Thoracic aorta (tissue), 2 donors: ENCODE measurements around the gene RANBP2. TPM values are rescaled to one million over a fixed set of nuclear protein-coding genes. Genes with fewer than 3 reads are reported as not detected.

Source experiments
- ATAC-seq: fragments of 150-250 bp; one replicate; pipeline ENCODE4 v1.8.0; 2017; ENCODE audit warnings: low read depth; ENCODE audit not compliant: insufficient number of reproducible peaks, low FRiP score
- DNase-seq: peaks from one replicate; pipeline ENCODE4 v3.0.0-alpha.2; 2020; ENCODE audit warnings: low spot score
- H3K27ac ChIP-seq, 2 donors: fragments of 200-600 bp; sonication (generic); 1 replicate in 1 of 2; 2 replicates in 1 of 2; pipeline ENCODE4 v1.5.1; 2016; ENCODE audit warnings: mild to moderate bottlenecking in 2 of 2, moderate library complexity in 2 of 2
- H3K27me3 ChIP-seq: fragments of 200-600 bp; sonication (generic); replicated peaks from 2 replicates; pipeline ENCODE4 v1.6.0; 2016; ENCODE audit warnings: mild to moderate bottlenecking; ENCODE audit not compliant: insufficient read depth
- H3K36me3 ChIP-seq: fragments of 200-600 bp; sonication (generic); one replicate; pipeline ENCODE4 v1.5.1; 2016
- H3K4me1 ChIP-seq, 2 donors: fragments of 200-600 bp; sonication (generic); 1 replicate in 1 of 2; 2 replicates in 1 of 2; pipeline versions ENCODE4 v1.5.1 to v1.6.0; 2016; ENCODE audit warnings: low read depth in 2 of 2, mild to moderate bottlenecking in 1 of 2; ENCODE audit not compliant: control insufficient read depth in 1 of 2
- H3K4me3 ChIP-seq: fragments of 200-600 bp; sonication (generic); 2 replicates; pipeline ENCODE4 v1.5.1; 2016; ENCODE audit warnings: mild to moderate bottlenecking
- H3K9me3 ChIP-seq: fragments of 200-600 bp; sonication (generic); 2 replicates; pipeline ENCODE4 v1.5.1; 2016
- CTCF ChIP-seq: fragments of 200-600 bp; sonication (generic); IDR thresholded peaks from one replicate; pipeline ENCODE4 v1.5.1; 2019; ENCODE audit warnings: antibody characterized with exemption
- total RNA-seq, 2 donors: library from RNA; depleted of rRNA; stranded (reverse); fragments of >200 nt; gene quantifications; one replicate each; pipeline versions ENCODE4 v1.1.0 to v1.2.3, GENCODE V29; 2016

Gene RANBP2
- total RNA-seq, 2 donors from 2014 or later, result 56.5 to 86.2 TPM

GRCh38 chr2:108786354-108787215 is 67.3 kb downstream of the RANBP2 start, which contains the start of gene CCDC138:
Gene CCDC138, plus strand, starts transcription at chr2:108786771. Its CDS starts 52 bp downstream, at chr2:108786823.
- Histone ChIP-seq H3K4me1 (peaks cover 5 to 9% of the 10 kb centered on the region in 2 donors), H3K36me3 (peaks cover 12% of the 10 kb centered on the region), H3K9me3 (no peaks in the 10 kb centered on the region), H3K4me3 (peak within 1 kb of the TSS; percentile 71), H3K27ac (peak within 1 kb of the TSS in 1 of 2 donors; percentile 6), H3K27me3 (no peaks in the 10 kb centered on the region)
- DNase-seq, result peak; percentile 24
- no peak for TF ChIP-seq CTCF
- peak; percentile 91 for ATAC-seq

- Histone ChIP-seq H3K9me3 (no peaks in the 10 kb centered on the region), H3K4me1 (peaks cover 5 to 9% of the 10 kb centered on the region in 2 donors), H3K27ac (no peak overlapping the region), H3K27me3 (no peaks in the 10 kb centered on the region), H3K36me3 (peaks cover 8% of the 10 kb centered on the region), H3K4me3 (peak overlapping the region; percentile 71)
- no peak for DNase-seq
- TF ChIP-seq CTCF, result no peak
- no peak for ATAC-seq
These were observed 67.9 kb downstream of the RANBP2 start for GRCh38 chr2:108787216-108787541.

- H3K27ac ChIP-seq, result no peak overlapping the region
- H3K36me3 ChIP-seq, result peaks cover 4% of the 10 kb centered on the region
- no peak for TF ChIP-seq CTCF
- no peak for DNase-seq
- no peaks in the 10 kb centered on the region for H3K27me3 ChIP-seq
- no peak overlapping the region for H3K4me3 ChIP-seq
- H3K4me1 ChIP-seq, result no peaks in the 10 kb centered on the region
- ATAC-seq, result no peak
- no peaks in the 10 kb centered on the region for H3K9me3 ChIP-seq
These were observed 83.9 kb downstream of the RANBP2 start for GRCh38 chr2:108803045-108803736.

GRCh38 chr2:108805032-108805431 is 85.8 kb downstream of the RANBP2 start:
- ATAC-seq (no peak), DNase-seq (no peak)
- Histone ChIP-seq H3K27me3 (no peaks in the 10 kb centered on the region), H3K9me3 (peaks cover 5% of the 10 kb centered on the region), H3K4me3 (no peak overlapping the region), H3K27ac (no peak overlapping the region), H3K36me3 (peaks cover 4% of the 10 kb centered on the region), H3K4me1 (no peaks in the 10 kb centered on the region)
- no peak for TF ChIP-seq CTCF

GRCh38 chr2:108805782-108806181 is 86.5 kb downstream of the RANBP2 start:
- ATAC-seq (no peak), DNase-seq (no peak)
- no peak for TF ChIP-seq CTCF
- Histone ChIP-seq H3K4me1 (no peaks in the 10 kb centered on the region), H3K4me3 (no peak overlapping the region), H3K27ac (no peak overlapping the region), H3K27me3 (no peaks in the 10 kb centered on the region), H3K36me3 (peaks cover 4% of the 10 kb centered on the region), H3K9me3 (peaks cover 6% of the 10 kb centered on the region)
